ENCODE measurements around the gene GART. TPM values are rescaled to one million over a fixed set of nuclear protein-coding genes. Genes with fewer than 3 reads are reported as not detected.

GART gene
- total and polyA plus RNA-seq, 2 donors (not counting 3 experiments of a cell fraction or from before 2014, with no cell fraction given) = 12.0 to 112 TPM

GRCh38 chr21:33559813-33560212, 17.9 kb upstream of the GART start:
- peaks cover 15 to 49% of the 10 kb centered on the region in 2 experiments for H3K36me3 ChIP-seq (ENCODE audit: control insufficient read depth in 2 of 2, extremely low read depth in 1 of 2, insufficient read depth in 2 of 2, low read length in 2 of 2)

More at GRCh38 chr21:33559813-33560212, 17.9 kb upstream of the GART start:
- Histone ChIP-seq H3K4me1 (ENCODE audit: control insufficient read depth, extremely low read depth, insufficient read depth, low read length) (no peaks in the 10 kb centered on the region), H3K79me2 (ENCODE audit: control insufficient read depth, insufficient read depth, low read length) (peaks cover 83% of the 10 kb centered on the region), H3K9ac (replicated peaks; ENCODE audit: extremely low read depth, insufficient read depth, low read length) (no peak overlapping the region), H3K27ac (ENCODE audit: insufficient read depth, low read depth, low read length) (no peak overlapping the region), H4K20me1 (replicated peaks; ENCODE audit: control insufficient read depth, extremely low read depth, insufficient read depth, low read length) (peaks cover 15% of the 10 kb centered on the region), H3K27me3 (ENCODE audit: control insufficient read depth in 2 of 2, insufficient read depth in 2 of 2, low read length in 2 of 2) (no peaks in the 10 kb centered on the region), H3K4me3 (replicated peaks in 1 of 3; ENCODE audit: insufficient read depth in 1 of 3, low read depth in 1 of 3, low read length in 3 of 3) (no peak overlapping the region), H3K9me3 (replicated peaks; ENCODE audit: control insufficient read depth, insufficient read depth, low read length) (no peaks in the 10 kb centered on the region), H3K4me2 (ENCODE audit: insufficient read depth, low read length) (no peak overlapping the region), H2AFZ (ENCODE audit: low read depth, low read length) (no peak overlapping the region), H3K9me1 (replicated peaks; ENCODE audit: control insufficient read depth, extremely low read depth, insufficient read depth, low read length) (no peaks in the 10 kb centered on the region)
- TF ChIP-seq FOS (IDR thresholded peaks at IDR 0.05; ENCODE audit: borderline replicate concordance, insufficient read depth, low read length) (no peak), MYC (IDR thresholded peaks at IDR 0.05; ENCODE audit: low read depth, low read length) (no peak), CTCF (IDR thresholded peaks at IDR 0.05; ENCODE audit: extremely low read depth in 1 of 2, insufficient read depth in 1 of 2, low read depth in 1 of 2, low read length in 2 of 2) (no peak), POLR2A (IDR thresholded peaks at IDR 0.05; ENCODE audit: low read depth, low read length) (no peak), POLR2AphosphoS5 (IDR thresholded peaks at IDR 0.05; ENCODE audit: insufficient read depth, low read depth, low read length) (no peak)
- no TSS peak for BruUV-seq (replicated peaks)
- POLR2A ChIA-PET = no interaction called here
- no peak for DNase-seq (ENCODE audit: low read depth, low spot score)
- CTCF ChIA-PET = interaction anchor here (1.0 kb wide), 1 partner anchor 46 kb away, joined by 5 read pairs; no protein-coding TSS in a partner anchor
- FAIRE-seq = no peak
- intact Hi-C loops (cut with micrococcal nuclease) (no loop called here), dilution Hi-C loops (cut with MboI; ENCODE audit: extremely low pct_ligation_motif_present, low sequenced_read_pairs) (no loop called here)

All from endothelial cell of umbilical vein (primary cell).